ENCODE measurements around the gene AFG3L2.
"Not testable (repeated sequence)": the region's sequence is repeated elsewhere in the genome, so short reads cannot be mapped to it uniquely, and the experiment has no call there.

AFG3L2 gene

DNA sequence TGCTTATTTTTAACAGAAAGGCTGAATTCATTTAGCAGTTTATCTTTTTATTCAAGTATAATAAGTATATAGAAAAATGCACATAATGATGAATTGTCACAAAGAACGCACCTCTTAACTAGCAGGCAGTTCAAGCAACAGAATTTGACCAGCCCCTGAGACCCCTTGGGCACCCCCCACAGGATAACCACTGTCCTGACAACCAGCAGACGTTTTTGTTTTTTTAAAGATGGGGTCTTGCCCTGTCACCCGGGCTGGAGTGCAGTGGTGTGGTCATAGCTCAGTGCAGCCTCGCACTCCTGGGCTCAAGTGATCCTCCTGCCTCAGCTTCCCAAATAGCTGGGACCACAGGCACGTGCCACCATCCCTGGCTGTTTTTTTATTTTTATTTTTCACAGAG, 44.7 kb upstream of the AFG3L2 start:
- Histone ChIP-seq H3K27ac (no peak overlapping the region), H3K36me3 (no peaks in the 10 kb centered on the region), H3K27me3 (peaks cover 38% of the 10 kb centered on the region)

DNA sequence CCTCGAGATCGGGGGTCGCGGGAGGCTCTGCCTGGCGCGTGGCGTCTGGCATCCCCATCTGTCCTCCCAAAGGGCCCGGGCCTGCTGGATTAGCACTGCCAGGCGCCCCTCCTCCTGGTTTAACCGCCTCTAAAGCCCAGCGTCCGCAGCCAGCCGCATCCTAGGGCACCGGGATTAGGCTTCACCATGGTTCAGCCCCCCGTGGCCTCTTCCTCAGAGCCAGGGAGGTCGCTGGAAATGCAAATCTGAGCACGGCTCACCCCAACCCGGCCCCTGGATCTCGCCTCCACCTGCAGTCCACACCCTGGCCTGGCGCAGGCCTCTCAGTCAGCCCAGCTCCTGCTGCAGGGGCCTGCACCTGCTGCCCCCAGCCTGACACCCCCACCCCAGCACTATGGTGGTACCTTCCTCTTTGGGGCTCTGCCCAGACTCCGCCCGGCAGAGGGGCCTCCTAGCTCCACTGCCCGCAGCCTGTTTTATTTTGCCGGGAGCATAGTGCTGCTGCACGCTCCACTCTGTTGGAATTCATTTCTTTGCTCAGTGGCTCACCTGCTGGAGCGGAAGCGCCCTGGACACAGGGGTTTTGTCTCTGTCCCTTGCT, 43.9 kb upstream of the AFG3L2 start:
- Histone ChIP-seq H3K4me1 (ENCODE audit: control insufficient read depth in 1 of 2, insufficient read depth in 1 of 2, low read depth in 1 of 2, low read length in 1 of 2) (peaks cover 9 to 16% of the 10 kb centered on the region in 2 experiments), H3K4me3 (ENCODE audit: low read depth in 1 of 2, low read length in 1 of 2) (no peak overlapping the region), H3K9me3 (no peaks in the 10 kb centered on the region), H3K27ac (no peak overlapping the region), H3K36me3 (no peaks in the 10 kb centered on the region), H3K27me3 (peaks cover 38% of the 10 kb centered on the region)
- TF ChIP-seq, protein P1, sequence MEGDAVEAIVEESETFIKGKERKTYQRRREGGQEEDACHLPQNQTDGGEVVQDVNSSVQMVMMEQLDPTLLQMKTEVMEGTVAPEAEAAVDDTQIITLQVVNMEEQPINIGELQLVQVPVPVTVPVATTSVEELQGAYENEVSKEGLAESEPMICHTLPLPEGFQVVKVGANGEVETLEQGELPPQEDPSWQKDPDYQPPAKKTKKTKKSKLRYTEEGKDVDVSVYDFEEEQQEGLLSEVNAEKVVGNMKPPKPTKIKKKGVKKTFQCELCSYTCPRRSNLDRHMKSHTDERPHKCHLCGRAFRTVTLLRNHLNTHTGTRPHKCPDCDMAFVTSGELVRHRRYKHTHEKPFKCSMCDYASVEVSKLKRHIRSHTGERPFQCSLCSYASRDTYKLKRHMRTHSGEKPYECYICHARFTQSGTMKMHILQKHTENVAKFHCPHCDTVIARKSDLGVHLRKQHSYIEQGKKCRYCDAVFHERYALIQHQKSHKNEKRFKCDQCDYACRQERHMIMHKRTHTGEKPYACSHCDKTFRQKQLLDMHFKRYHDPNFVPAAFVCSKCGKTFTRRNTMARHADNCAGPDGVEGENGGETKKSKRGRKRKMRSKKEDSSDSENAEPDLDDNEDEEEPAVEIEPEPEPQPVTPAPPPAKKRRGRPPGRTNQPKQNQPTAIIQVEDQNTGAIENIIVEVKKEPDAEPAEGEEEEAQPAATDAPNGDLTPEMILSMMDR (IDR thresholded peaks at IDR 0.05) = no peak

More for the DNA sequence above, 44.7 kb upstream of the AFG3L2 start:
- TF ChIP-seq, protein P1 (IDR thresholded peaks at IDR 0.05) = no peak
- Histone ChIP-seq H3K4me3 (ENCODE audit: low read depth in 1 of 2, low read length in 1 of 2) (no peak overlapping the region), H3K4me1 (ENCODE audit: control insufficient read depth in 1 of 2, insufficient read depth in 1 of 2, low read depth in 1 of 2, low read length in 1 of 2) (peaks cover 9 to 16% of the 10 kb centered on the region in 2 experiments), H3K9me3 (no peaks in the 10 kb centered on the region)

DNA sequence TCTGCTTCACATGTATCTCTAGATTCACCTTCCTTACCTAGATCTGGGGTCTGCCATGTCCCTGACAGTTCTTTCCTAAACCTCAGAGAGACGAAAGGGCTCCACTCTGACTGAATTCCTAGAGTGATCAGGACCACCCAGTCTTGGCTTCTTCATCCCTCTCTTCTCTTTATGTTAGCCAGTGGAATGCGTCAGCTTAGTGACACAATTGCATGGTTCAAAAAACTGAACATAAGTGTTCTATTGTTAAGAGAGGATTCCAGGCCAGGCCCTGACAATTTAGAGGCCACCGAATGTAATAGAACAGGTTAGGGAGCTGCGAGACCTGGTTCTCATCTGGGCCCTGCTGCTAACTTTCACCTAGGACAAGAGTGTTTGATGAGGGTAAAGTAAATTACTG, 40.7 kb upstream of the AFG3L2 start:
- no peaks in the 10 kb centered on the region for H3K36me3 ChIP-seq
- peaks cover 9 to 16% of the 10 kb centered on the region in 2 experiments for H3K4me1 ChIP-seq (ENCODE audit: control insufficient read depth in 1 of 2, insufficient read depth in 1 of 2, low read depth in 1 of 2, low read length in 1 of 2)
- H3K9me3 ChIP-seq = no peaks in the 10 kb centered on the region
- no peak overlapping the region for H3K27ac ChIP-seq
- TF ChIP-seq, protein P1 (IDR thresholded peaks at IDR 0.05) = no peak
- peaks cover 33% of the 10 kb centered on the region for H3K27me3 ChIP-seq
- H3K4me3 ChIP-seq (ENCODE audit: low read depth in 1 of 2, low read length in 1 of 2) = no peak overlapping the region

DNA sequence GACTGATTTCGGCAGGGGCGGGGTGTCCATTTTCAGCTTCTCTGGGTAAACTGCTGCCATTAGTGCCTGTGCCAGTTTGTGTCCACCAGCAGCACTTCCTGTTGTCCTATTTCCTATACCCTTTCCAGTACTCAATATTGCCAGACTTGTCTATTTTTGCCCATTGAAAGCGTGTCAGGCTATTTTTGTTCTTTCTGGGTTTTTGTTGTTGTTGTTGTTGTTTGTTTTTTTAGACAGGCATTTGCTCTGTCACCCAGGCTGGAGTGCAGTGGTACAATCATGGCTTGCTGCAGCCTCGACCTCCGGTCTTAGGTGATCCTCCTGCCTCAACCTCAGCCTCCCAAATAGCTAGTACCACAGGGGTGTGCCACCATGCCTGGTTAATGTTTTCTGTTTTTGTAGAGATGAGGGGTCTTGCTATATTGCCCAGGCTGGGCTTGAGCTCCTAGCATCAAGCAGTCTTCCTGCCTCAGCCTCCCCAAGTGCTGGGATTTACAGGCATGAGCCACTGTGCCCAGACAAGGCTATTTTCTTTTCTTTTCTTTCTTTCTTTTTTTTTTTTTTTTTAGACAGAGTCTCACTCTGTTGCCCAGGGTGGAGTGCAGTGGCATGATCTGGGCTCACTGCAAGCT, 39.2 kb upstream of the AFG3L2 start:
- peaks cover 8 to 15% of the 10 kb centered on the region in 2 experiments for H3K4me1 ChIP-seq (ENCODE audit: control insufficient read depth in 1 of 2, insufficient read depth in 1 of 2, low read depth in 1 of 2, low read length in 1 of 2)
- no peak overlapping the region for H3K27ac ChIP-seq
- no peak overlapping the region for H3K4me3 ChIP-seq (ENCODE audit: low read depth in 1 of 2, low read length in 1 of 2)
- TF ChIP-seq, protein P1 (IDR thresholded peaks at IDR 0.05) = no peak
- H3K27me3 ChIP-seq = peaks cover 22% of the 10 kb centered on the region
- H3K36me3 ChIP-seq = no peaks in the 10 kb centered on the region
- no peaks in the 10 kb centered on the region for H3K9me3 ChIP-seq

DNA sequence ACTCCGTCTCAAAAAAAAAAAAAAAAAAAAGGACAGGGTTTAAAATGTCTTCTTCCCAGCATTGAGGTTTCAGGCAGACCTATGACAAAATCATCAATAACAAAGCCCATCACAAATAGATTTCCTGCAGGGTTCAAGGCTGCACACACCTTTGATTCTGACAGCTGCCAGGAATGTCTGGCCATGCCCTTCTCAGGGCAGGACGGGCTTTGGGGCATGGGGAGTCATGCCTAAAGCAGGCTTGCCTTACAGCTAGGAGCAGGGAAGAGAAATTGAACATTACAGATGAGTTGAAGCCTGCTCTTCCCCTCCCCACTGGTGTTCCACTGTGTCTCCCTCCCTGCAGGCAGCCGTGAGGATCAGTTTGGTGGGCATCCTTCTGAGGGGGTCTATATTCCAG, 34.4 kb upstream of the AFG3L2 start:
- no peaks in the 10 kb centered on the region for H3K36me3 ChIP-seq
- H3K27me3 ChIP-seq = peaks cover 38% of the 10 kb centered on the region
- no peak overlapping the region for H3K4me3 ChIP-seq (ENCODE audit: low read depth in 1 of 2, low read length in 1 of 2)
- no peaks in the 10 kb centered on the region for H3K9me3 ChIP-seq
- peaks cover 9 to 12% of the 10 kb centered on the region in 2 experiments for H3K4me1 ChIP-seq (ENCODE audit: control insufficient read depth in 1 of 2, insufficient read depth in 1 of 2, low read depth in 1 of 2, low read length in 1 of 2)
- TF ChIP-seq, protein P1 (IDR thresholded peaks at IDR 0.05) = no peak
- no peak overlapping the region for H3K27ac ChIP-seq

DNA sequence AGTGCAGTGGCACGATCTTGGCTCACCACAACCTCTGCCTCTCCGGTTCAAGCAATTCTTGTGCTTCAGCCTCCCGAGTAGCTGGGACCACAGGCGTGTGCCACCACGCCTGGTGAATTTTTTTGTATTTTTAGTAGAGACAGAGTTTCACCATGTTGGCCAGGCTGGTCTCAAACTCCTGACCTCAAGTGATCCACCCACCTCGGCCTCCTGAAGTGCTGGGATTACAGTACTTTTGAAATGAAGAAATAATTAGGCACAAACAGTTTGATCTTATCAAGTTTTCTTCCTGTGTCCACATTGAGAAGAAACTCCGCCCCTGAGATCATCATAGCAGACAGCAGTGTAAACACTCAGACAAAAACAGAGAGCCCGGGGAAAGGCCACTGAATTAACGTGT, 33.7 kb upstream of the AFG3L2 start:
- H3K9me3 ChIP-seq; H3K27ac ChIP-seq; H3K4me3 ChIP-seq (ENCODE audit: low read depth in 1 of 2, low read length in 1 of 2); H3K36me3 ChIP-seq: not testable (repeated sequence)
- Histone ChIP-seq H3K27me3 (peaks cover 45% of the 10 kb centered on the region), H3K4me1 (ENCODE audit: control insufficient read depth in 1 of 2, insufficient read depth in 1 of 2, low read depth in 1 of 2, low read length in 1 of 2) (peaks cover 9 to 12% of the 10 kb centered on the region in 2 experiments)
